ENCODE data around the gene PNKP. TPM values are rescaled to one million over a fixed set of nuclear protein-coding genes. Genes with fewer than 3 reads are reported as not detected.

The PNKP gene
- total RNA-seq, 1 donor from 2014 or later: 144 TPM

DNA sequence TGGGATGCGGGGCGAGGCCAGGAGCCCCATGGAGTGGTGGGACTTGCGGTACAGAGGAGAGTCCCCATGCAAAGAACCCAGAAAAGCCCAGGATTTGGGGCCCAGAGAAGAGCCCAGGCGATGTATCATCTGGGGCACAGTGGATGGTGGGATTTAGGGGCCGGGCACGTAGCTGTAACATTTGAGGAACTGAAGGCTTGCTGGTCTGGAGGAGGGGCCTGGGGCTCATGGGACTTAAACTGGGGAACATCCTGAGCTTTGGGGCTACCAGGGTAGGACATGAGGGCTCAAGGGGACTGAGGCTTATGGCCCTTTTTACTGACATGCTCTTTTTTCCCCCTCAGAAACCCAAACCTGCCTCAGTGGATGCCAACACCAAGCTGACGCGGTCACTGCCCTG, 35.8 kb downstream of the PNKP start:
- TF ChIP-seq, protein P1, sequence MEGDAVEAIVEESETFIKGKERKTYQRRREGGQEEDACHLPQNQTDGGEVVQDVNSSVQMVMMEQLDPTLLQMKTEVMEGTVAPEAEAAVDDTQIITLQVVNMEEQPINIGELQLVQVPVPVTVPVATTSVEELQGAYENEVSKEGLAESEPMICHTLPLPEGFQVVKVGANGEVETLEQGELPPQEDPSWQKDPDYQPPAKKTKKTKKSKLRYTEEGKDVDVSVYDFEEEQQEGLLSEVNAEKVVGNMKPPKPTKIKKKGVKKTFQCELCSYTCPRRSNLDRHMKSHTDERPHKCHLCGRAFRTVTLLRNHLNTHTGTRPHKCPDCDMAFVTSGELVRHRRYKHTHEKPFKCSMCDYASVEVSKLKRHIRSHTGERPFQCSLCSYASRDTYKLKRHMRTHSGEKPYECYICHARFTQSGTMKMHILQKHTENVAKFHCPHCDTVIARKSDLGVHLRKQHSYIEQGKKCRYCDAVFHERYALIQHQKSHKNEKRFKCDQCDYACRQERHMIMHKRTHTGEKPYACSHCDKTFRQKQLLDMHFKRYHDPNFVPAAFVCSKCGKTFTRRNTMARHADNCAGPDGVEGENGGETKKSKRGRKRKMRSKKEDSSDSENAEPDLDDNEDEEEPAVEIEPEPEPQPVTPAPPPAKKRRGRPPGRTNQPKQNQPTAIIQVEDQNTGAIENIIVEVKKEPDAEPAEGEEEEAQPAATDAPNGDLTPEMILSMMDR (IDR thresholded peaks at IDR 0.05; ENCODE audit: unreplicated experiment): no peak
- H3K27me3 Mint-ChIP-seq: no peaks in the 10 kb centered on the region
- no peaks in the 10 kb centered on the region for H3K9me3 Mint-ChIP-seq (ENCODE audit: low read depth)
- no peak overlapping the region for H3K4me3 Mint-ChIP-seq (ENCODE audit: low read depth)
- H3K27ac Mint-ChIP-seq: no peak overlapping the region
- H3K4me1 Mint-ChIP-seq (ENCODE audit: low read depth): no peaks in the 10 kb centered on the region
- no peak for DNase-seq (ENCODE audit: low spot score, unreplicated experiment)
- peaks cover 10% of the 10 kb centered on the region for H3K36me3 Mint-ChIP-seq (ENCODE audit: insufficient read depth)

DNA sequence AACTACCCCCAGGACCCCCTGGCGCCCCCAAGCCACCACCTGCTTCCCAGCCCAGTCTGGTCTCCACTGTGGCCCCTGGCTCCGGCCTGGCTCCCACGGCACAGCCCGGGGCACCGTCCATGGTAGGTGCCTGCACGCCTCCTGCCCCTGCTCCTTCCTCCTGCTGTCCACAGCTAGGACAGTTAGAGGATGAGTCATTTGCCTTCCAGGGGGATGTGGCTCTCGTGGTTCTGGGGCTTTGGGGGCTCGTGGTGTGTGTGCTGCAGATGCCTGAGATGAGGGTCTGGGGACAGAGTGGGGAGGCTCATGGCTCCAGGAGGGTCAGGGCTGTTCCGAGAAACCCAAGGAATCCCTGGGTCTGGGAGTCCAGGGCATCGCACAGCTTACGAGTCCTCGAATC, 36.6 kb downstream of the PNKP start:
- H3K27me3 Mint-ChIP-seq: no peaks in the 10 kb centered on the region
- peaks cover 10% of the 10 kb centered on the region for H3K36me3 Mint-ChIP-seq (ENCODE audit: insufficient read depth)
- TF ChIP-seq, protein P1 (IDR thresholded peaks at IDR 0.05; ENCODE audit: unreplicated experiment): no peak
- H3K9me3 Mint-ChIP-seq (ENCODE audit: low read depth): no peaks in the 10 kb centered on the region
- no peak overlapping the region for H3K4me3 Mint-ChIP-seq (ENCODE audit: low read depth)
- no peak for DNase-seq (ENCODE audit: low spot score, unreplicated experiment)
- H3K27ac Mint-ChIP-seq: no peak overlapping the region
- no peaks in the 10 kb centered on the region for H3K4me1 Mint-ChIP-seq (ENCODE audit: low read depth)

DNA sequence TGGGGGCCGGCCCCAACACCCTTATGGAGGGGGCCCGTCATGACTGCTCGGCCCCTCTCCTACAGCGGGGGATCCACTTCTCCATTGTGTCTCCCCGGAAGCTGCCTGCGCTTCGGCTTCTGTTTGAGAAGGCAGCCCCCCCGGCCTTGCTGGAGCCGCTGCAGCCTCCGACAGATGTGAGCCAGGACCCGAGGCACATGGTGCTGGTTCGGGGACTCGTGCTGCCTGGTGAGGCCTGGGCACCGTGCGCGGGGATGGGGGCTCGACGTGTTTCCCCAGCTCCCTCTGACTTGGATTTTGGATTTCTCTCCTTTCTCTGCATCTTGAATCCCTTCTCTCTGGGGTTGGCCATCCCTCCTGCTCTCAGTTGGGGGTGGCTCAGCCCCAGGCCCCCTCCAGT, 37.7 kb downstream of the PNKP start:
- Mint-ChIP-seq H3K27ac (no peak overlapping the region), H3K9me3 (ENCODE audit: low read depth) (no peaks in the 10 kb centered on the region)

DNA sequence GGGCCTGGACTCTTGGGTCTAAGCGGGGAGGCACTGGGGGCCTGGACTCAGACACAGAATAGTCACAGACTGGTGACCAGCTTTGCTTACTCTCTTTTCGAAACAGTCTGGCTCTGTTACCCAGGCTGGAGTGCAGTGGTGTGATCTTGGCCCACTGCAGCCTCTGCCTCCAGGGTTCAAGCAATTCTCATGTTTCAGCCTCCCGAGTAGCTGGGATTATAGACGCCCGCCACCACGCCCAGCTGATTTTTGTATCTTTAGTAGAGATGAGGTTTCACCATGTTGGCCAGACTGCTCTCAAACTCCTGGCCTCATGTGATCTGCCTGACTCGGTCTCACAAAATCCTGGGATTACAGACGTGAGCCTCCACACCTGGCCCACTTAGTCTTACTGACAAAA, 38.2 kb downstream of the PNKP start:
- H3K36me3 Mint-ChIP-seq (ENCODE audit: insufficient read depth): peaks cover 6% of the 10 kb centered on the region
- TF ChIP-seq, protein P1 (IDR thresholded peaks at IDR 0.05; ENCODE audit: unreplicated experiment): no peak
- no peaks in the 10 kb centered on the region for H3K27me3 Mint-ChIP-seq
- H3K4me1 Mint-ChIP-seq (ENCODE audit: low read depth): no peaks in the 10 kb centered on the region
- H3K4me3 Mint-ChIP-seq (ENCODE audit: low read depth): no peak overlapping the region
- H3K9me3 Mint-ChIP-seq (ENCODE audit: low read depth): no peaks in the 10 kb centered on the region
- DNase-seq (ENCODE audit: low spot score, unreplicated experiment): no peak
- H3K27ac Mint-ChIP-seq: no peak overlapping the region

More for the DNA sequence above, 37.7 kb downstream of the PNKP start:
- TF ChIP-seq, protein P1 (IDR thresholded peaks at IDR 0.05; ENCODE audit: unreplicated experiment): no peak
- no peaks in the 10 kb centered on the region for H3K27me3 Mint-ChIP-seq
- H3K36me3 Mint-ChIP-seq (ENCODE audit: insufficient read depth): peaks cover 8% of the 10 kb centered on the region
- no peaks in the 10 kb centered on the region for H3K4me1 Mint-ChIP-seq (ENCODE audit: low read depth)
- no peak for DNase-seq (ENCODE audit: low spot score, unreplicated experiment)
- no peak overlapping the region for H3K4me3 Mint-ChIP-seq (ENCODE audit: low read depth)

DNA sequence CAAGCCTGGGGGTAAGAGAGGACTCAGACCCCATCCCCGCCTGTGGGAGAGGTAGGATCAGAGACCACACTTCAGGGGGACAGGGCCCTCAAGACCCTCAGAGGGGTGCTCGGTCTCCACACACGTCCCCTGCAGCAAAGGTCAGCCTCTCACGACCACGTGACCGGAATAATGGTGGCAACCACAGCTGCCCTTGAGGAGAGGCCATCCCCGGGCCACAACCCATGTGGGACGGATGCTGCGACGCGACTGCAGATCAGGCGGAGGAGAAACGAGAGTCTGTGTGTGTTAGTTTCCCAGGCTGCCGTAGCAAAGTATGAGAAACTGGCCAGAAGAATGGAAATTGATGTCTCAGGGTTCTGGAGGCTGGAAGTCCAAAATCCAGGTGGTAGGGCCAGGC, 40.3 kb downstream of the PNKP start:
- Mint-ChIP-seq H3K27ac (no peak overlapping the region), H3K9me3 (ENCODE audit: low read depth) (no peaks in the 10 kb centered on the region), H3K36me3 (ENCODE audit: insufficient read depth) (no peaks in the 10 kb centered on the region), H3K27me3 (no peaks in the 10 kb centered on the region), H3K4me3 (ENCODE audit: low read depth) (no peak overlapping the region), H3K4me1 (ENCODE audit: low read depth) (no peaks in the 10 kb centered on the region)
- TF ChIP-seq, protein P1 (IDR thresholded peaks at IDR 0.05; ENCODE audit: unreplicated experiment): no peak
- DNase-seq (ENCODE audit: low spot score, unreplicated experiment): no peak

Measured in progenitor cell of endocrine pancreas (in vitro differentiated cells).